Measurements from ENCODE around the gene GYPA. TPM values are rescaled to one million over a fixed set of nuclear protein-coding genes. Genes with fewer than 3 reads are reported as not detected.

Gene GYPA
- total and polyA plus RNA-seq, 12 donors = 0.11 to 0.90 TPM; not detected in 10

DNA sequence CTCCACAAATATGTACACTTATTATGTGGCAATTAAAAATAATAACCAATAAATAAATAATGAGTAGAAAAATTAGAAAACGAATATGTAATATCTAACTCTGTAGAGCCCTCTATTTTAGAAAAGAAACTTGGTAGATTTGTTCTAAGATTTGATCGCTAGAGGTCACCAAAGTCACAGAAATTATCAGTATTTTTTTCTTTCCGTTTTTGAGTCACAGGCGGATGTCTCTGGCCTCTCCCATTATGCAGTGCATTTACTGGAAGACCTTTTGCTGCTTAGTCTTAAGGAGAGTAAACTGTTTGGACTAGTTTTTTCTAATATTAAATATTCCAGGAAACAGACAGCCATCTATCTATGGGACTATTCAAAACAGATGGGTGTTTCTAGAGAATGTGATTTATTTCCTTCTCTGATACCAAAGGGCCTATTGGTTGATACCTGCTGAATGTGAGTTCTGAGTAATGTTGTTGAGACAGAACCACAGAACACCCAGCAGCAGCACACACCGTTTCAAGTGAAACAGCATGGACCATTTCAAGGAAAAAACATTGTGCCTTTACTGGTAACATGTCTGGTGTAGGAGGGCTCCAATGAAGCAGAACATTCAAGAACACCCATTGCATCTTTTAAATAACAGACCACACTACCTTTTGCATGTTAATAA, 34.0 kb upstream of the GYPA start:
- Histone ChIP-seq H3K4me3 (no peak overlapping the region), H3K36me3 (no peaks in the 10 kb centered on the region), H3K27me3 (no peaks in the 10 kb centered on the region), H3K4me1 (peaks cover 0 to 5% (median 0%) of the 10 kb centered on the region in 9 donors), H3K9me3 (no peaks in the 10 kb centered on the region), H3K27ac (no peak overlapping the region)
- peak in 7 of 8 donors; percentile 19 to 76 (median 50) for ATAC-seq
- no peak for DNase-seq
- intact Hi-C loops (cut with DNase I) = loop anchor here in 9 of 10 donors (2.0 to 10.0 kb wide), 7 partner anchors 610 to 920 kb away; partner anchors contain the start of genes ABCE1 (in 2 of the 9) and ANAPC10 (in 2 of the 9)
- TF ChIP-seq, protein P1, sequence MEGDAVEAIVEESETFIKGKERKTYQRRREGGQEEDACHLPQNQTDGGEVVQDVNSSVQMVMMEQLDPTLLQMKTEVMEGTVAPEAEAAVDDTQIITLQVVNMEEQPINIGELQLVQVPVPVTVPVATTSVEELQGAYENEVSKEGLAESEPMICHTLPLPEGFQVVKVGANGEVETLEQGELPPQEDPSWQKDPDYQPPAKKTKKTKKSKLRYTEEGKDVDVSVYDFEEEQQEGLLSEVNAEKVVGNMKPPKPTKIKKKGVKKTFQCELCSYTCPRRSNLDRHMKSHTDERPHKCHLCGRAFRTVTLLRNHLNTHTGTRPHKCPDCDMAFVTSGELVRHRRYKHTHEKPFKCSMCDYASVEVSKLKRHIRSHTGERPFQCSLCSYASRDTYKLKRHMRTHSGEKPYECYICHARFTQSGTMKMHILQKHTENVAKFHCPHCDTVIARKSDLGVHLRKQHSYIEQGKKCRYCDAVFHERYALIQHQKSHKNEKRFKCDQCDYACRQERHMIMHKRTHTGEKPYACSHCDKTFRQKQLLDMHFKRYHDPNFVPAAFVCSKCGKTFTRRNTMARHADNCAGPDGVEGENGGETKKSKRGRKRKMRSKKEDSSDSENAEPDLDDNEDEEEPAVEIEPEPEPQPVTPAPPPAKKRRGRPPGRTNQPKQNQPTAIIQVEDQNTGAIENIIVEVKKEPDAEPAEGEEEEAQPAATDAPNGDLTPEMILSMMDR (IDR thresholded peaks at IDR 0.05) = peak in 8 of 9 donors; percentile 27 to 70 (median 56)
- WGBS, 2 donors = 3 to 5% methylated on average over 5 of the region's 5 CpGs

DNA sequence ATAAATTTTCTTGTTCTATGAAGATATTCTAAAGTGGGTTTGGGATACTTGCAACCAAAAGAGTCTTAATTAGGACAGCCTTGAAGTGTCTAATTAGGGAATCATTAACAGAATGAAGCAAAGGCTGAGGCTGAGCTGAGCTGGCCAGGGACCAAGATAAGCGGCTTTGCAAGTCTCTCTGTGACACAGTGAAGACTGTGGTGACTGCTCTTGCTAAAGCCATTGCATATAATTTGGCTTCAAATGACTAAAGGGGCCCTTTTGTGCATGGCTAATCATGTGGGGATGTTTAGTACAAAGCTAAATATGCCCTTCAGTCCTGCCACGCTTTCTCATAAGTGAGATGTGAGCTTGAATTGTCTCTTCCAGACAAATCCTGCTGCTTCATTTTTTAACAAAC, 31.2 kb upstream of the GYPA start:
- intact Hi-C loops (cut with DNase I) = loop anchor here in 7 of 10 donors (5.0 to 10.0 kb wide), 5 partner anchors 613 to 923 kb away; partner anchors contain the start of genes ABCE1 (in 2 of the 7) and ANAPC10 (in 2 of the 7)
- no peaks in the 10 kb centered on the region for H3K9me3 ChIP-seq
- ATAC-seq = no peak
- no peak for DNase-seq
- peaks cover 0 to 5% (median 0%) of the 10 kb centered on the region in 9 donors for H3K4me1 ChIP-seq
- no peak overlapping the region for H3K27ac ChIP-seq
- H3K27me3 ChIP-seq = peaks cover 0 to 4% (median 0%) of the 10 kb centered on the region in 7 donors
- no peaks in the 10 kb centered on the region for H3K36me3 ChIP-seq
- TF ChIP-seq, protein P1 (IDR thresholded peaks at IDR 0.05) = no peak
- WGBS, 2 donors = 74 to 81% methylated on average over 2 of the region's 2 CpGs
- H3K4me3 ChIP-seq = no peak overlapping the region

DNA sequence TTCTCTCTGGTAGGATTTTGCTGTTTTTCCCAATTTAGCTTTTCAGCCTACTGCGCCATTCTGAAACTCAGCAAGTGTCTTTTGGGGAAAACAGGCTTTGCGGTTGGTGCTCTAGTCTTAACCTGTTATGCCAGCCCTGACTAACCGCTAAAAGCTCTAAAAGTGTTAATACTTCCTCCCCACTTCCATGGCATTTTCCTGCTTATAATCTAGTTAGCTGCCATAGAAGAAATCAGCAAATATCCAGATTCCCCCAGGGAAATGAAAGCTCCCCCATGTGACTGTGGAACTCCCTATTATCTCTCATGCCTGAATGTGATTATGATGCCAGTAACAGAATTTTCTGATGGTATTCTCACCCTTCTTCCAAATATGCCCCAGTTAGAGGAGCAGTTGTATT, 28.7 kb upstream of the GYPA start:
- ATAC-seq (no peak), DNase-seq (no peak)
- Histone ChIP-seq H3K27ac (no peak overlapping the region), H3K4me3 (no peak overlapping the region), H3K9me3 (peaks cover 0 to 1% (median 0%) of the 10 kb centered on the region in 11 donors), H3K4me1 (no peaks in the 10 kb centered on the region), H3K27me3 (peaks cover 0 to 4% (median 0%) of the 10 kb centered on the region in 7 donors), H3K36me3 (no peaks in the 10 kb centered on the region)
- intact Hi-C loops (cut with DNase I) = no loop called here
- 87 to 89% methylated on average over 3 of the region's 3 CpGs for WGBS, 2 donors
- TF ChIP-seq, protein P1 (IDR thresholded peaks at IDR 0.05) = no peak

DNA sequence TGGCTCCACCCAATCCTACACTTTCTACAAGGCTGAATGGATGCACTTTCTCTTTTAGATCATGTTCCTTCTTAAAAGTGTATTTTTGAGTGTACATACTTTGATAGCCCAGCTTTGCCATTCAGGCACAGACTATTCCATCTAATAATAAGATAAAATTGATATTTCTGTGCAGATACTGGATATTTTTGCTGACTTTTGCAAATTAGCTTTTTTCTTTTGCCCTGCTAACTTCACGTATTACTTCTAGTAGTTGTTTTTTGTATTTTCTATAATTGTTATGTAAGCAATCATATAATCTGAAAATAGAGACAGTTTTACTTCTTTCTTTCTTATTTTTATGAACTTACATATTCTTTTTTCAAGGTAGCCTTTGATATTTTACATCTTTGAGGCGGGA, 13.5 kb upstream of the GYPA start:
- TF ChIP-seq, protein P1 (IDR thresholded peaks at IDR 0.05) = no peak
- 89 to 97% methylated on average over 2 of the region's 2 CpGs for WGBS, 2 donors
- Histone ChIP-seq H3K27me3 (no peaks in the 10 kb centered on the region), H3K27ac (no peak overlapping the region), H3K4me3 (no peak overlapping the region), H3K36me3 (no peaks in the 10 kb centered on the region), H3K9me3 (peaks cover 0 to 33% (median 0%) of the 10 kb centered on the region in 11 donors), H3K4me1 (no peaks in the 10 kb centered on the region)
- DNase-seq (no peak), ATAC-seq (no peak)
- intact Hi-C loops (cut with DNase I) = no loop called here
